H9 (cell line): Measurements from ENCODE around the gene CEP350. TPM values are rescaled to one million over a fixed set of nuclear protein-coding genes. Genes with fewer than 3 reads are reported as not detected.

ENCODE experiments used
- DNase-seq: peaks from one replicate; pipeline ENCODE4 v3.0.0-alpha.2; 2017
- H2AFZ ChIP-seq: one replicate; pipeline ENCODE4 v1.6.1; 2013; ENCODE audit warnings: mild to moderate bottlenecking, low read length, control low read depth, moderate library complexity
- H2AK5ac ChIP-seq: 2 replicates; pipeline ENCODE4 v1.6.1; 2013; ENCODE audit warnings: low read length, control low read depth, mixed read lengths; ENCODE audit not compliant: insufficient read length
- H2BK120ac ChIP-seq: one replicate; pipeline ENCODE4 v1.6.1; 2013; ENCODE audit warnings: low read depth, mild to moderate bottlenecking, low read length, control low read depth, inconsistent platforms; ENCODE audit not compliant: poor library complexity, severe bottlenecking
- H2BK12ac ChIP-seq: 2 replicates; pipeline ENCODE4 v1.6.1; 2013; ENCODE audit warnings: low read length, control low read depth, mixed read lengths, low read depth; ENCODE audit not compliant: insufficient read length
- H2BK15ac ChIP-seq: 2 replicates; pipeline ENCODE4 v1.6.1; 2013; ENCODE audit warnings: low read depth, low read length, control low read depth
- H2BK20ac ChIP-seq: one replicate; pipeline ENCODE4 v1.6.1; 2013; ENCODE audit warnings: low read depth, mild to moderate bottlenecking, low read length, control low read depth, inconsistent platforms; ENCODE audit not compliant: poor library complexity, severe bottlenecking
- H2BK5ac ChIP-seq: 2 replicates; pipeline ENCODE4 v1.6.1; 2013; ENCODE audit warnings: low read length, control low read depth, mixed read lengths; ENCODE audit not compliant: insufficient read length
- H3K14ac ChIP-seq: 2 replicates; pipeline ENCODE4 v1.6.1; 2013; ENCODE audit warnings: low read length, control low read depth; ENCODE audit not compliant: insufficient read depth
- H3K18ac ChIP-seq: 2 replicates; pipeline ENCODE4 v1.6.1; 2013; ENCODE audit warnings: low read depth, mild to moderate bottlenecking, mixed read lengths, low read length, control low read depth; ENCODE audit not compliant: insufficient read length
- H3K23ac ChIP-seq: 2 replicates; pipeline ENCODE4 v1.6.1; 2013; ENCODE audit warnings: low read length, control low read depth, mixed read lengths, low read depth; ENCODE audit not compliant: insufficient read length
- H3K23me2 ChIP-seq: 2 replicates; pipeline ENCODE4 v1.6.1; 2013; ENCODE audit warnings: low read depth, mild to moderate bottlenecking, mixed read lengths, low read length, control low read depth; ENCODE audit not compliant: insufficient read length, poor library complexity, severe bottlenecking
- H3K27ac ChIP-seq: 2 replicates; pipeline ENCODE4 v1.5.1; 2013; ENCODE audit warnings: low read length, control low read depth, mixed read lengths, low read depth; ENCODE audit not compliant: insufficient read length
- H3K27me3 ChIP-seq: 2 replicates; pipeline ENCODE4 v1.6.1; 2013; ENCODE audit warnings: low read length, control low read depth, inconsistent platforms; ENCODE audit not compliant: insufficient read depth
- H3K4ac ChIP-seq: 2 replicates; pipeline ENCODE4 v1.6.1; 2013; ENCODE audit warnings: low read depth, mild to moderate bottlenecking, control low read depth, inconsistent platforms, low read length, moderate library complexity
- H3K4me1 ChIP-seq: 2 replicates; pipeline ENCODE4 v1.6.1; 2013; ENCODE audit warnings: low read length, control low read depth, inconsistent platforms; ENCODE audit not compliant: insufficient read depth
- H3K4me2 ChIP-seq: 2 replicates; pipeline ENCODE4 v1.6.1; 2013; ENCODE audit warnings: low read length, control low read depth, mixed read lengths; ENCODE audit not compliant: insufficient read length, insufficient read depth
- H3K56ac ChIP-seq: 2 replicates; pipeline ENCODE4 v1.6.1; 2013; ENCODE audit warnings: low read depth, mild to moderate bottlenecking, mixed read lengths, low read length, control low read depth; ENCODE audit not compliant: insufficient read length
- H3K79me1 ChIP-seq: 2 replicates; pipeline ENCODE4 v1.6.1; 2013; ENCODE audit warnings: low read depth, mild to moderate bottlenecking, moderate library complexity, low read length, control low read depth, inconsistent platforms; ENCODE audit not compliant: insufficient read depth, poor library complexity, severe bottlenecking
- H3K79me2 ChIP-seq: 2 replicates; pipeline ENCODE4 v1.6.1; 2013; ENCODE audit warnings: low read length, control low read depth, inconsistent platforms; ENCODE audit not compliant: insufficient read depth
- H3K9ac ChIP-seq: 2 replicates; pipeline ENCODE4 v1.6.1; 2013; ENCODE audit warnings: low read length, control low read depth, mixed read lengths; ENCODE audit not compliant: insufficient read length; ENCODE audit errors: extremely low read depth
- H3K9me3 ChIP-seq: one replicate; pipeline ENCODE4 v1.6.1; 2013; ENCODE audit warnings: low read depth, low read length, inconsistent platforms; ENCODE audit not compliant: control insufficient read depth
- H3T11ph ChIP-seq: one replicate; pipeline ENCODE4 v1.6.1; 2013; ENCODE audit warnings: mild to moderate bottlenecking, low read length, control low read depth, inconsistent platforms
- H4K20me1 ChIP-seq: one replicate; pipeline ENCODE4 v1.6.1; 2013; ENCODE audit not compliant: control insufficient read depth, insufficient read length, insufficient read depth
- H4K5ac ChIP-seq: 2 replicates; pipeline ENCODE4 v1.6.1; 2013; ENCODE audit warnings: low read depth, mild to moderate bottlenecking, mixed read lengths, low read length, control low read depth; ENCODE audit not compliant: insufficient read length
- H4K8ac ChIP-seq: replicated peaks from 2 replicates; pipeline ENCODE4 v1.6.1; 2013; ENCODE audit warnings: low read length, control low read depth, mixed read lengths, low read depth; ENCODE audit not compliant: insufficient read length
- H4K91ac ChIP-seq: 2 replicates; pipeline ENCODE4 v1.6.1; 2013; ENCODE audit warnings: low read depth, mild to moderate bottlenecking, moderate library complexity, mixed read lengths, low read length, control low read depth; ENCODE audit not compliant: insufficient read length
- H3K27ac Mint-ChIP-seq, 3 experiments: 2 replicates in 2 of 3; 3 replicates in 1 of 3; pipeline ENCODE4 v1.8.0; 2020 to 2021; ENCODE audit warnings: mixed read lengths in 3 of 3, mild to moderate bottlenecking in 1 of 3, moderate library complexity in 1 of 3
- H3K27me3 Mint-ChIP-seq: 2 replicates; pipeline ENCODE4 v1.8.0; 2021; ENCODE audit warnings: low read depth, mild to moderate bottlenecking, moderate library complexity, mixed read lengths
- H3K36me3 Mint-ChIP-seq, 3 experiments: 2 replicates in 2 of 3; 3 replicates in 1 of 3; pipeline ENCODE4 v1.8.0; 2020 to 2021; ENCODE audit warnings: low read depth in 3 of 3, mixed read lengths in 3 of 3; ENCODE audit not compliant: insufficient read depth in 1 of 3
- H3K4me1 Mint-ChIP-seq, 2 experiments: 2 replicates each; pipeline ENCODE4 v1.8.0; 2020; ENCODE audit warnings: mixed read lengths in 2 of 2
- H3K4me3 Mint-ChIP-seq, 2 experiments: 2 replicates in 1 of 2; 3 replicates in 1 of 2; pipeline ENCODE4 v1.8.0; 2020 to 2021; ENCODE audit warnings: mild to moderate bottlenecking in 2 of 2, mixed read lengths in 2 of 2, moderate library complexity in 1 of 2
- H3K9me3 Mint-ChIP-seq, 2 experiments: 2 replicates in 1 of 2; 3 replicates in 1 of 2; pipeline ENCODE4 v1.8.0; 2020; ENCODE audit warnings: mild to moderate bottlenecking in 2 of 2, mixed read lengths in 2 of 2, moderate library complexity in 1 of 2
- WGBS: extraction: QIAGEN DNeasy Blood & Tissue Kit; methylation state at CpG from one replicate; pipeline ENCODE4 v1.1.7; 2013; ENCODE audit warnings: missing lambda C conversion rate, low lambda C conversion rate, mixed read lengths; ENCODE audit not compliant: insufficient read length; ENCODE audit errors: extremely low coverage; 5-methylcytosine and 5-hydroxymethylcytosine counted together
- long read RNA-seq: library from polyadenylated mRNA; unstranded; transcript quantifications from one replicate; pipeline ENCODE4 v2.0.0, GENCODE V29; 2020
- total RNA-seq: library from RNA; stranded (reverse); gene quantifications from 2 replicates; pipeline ENCODE4 v1.2.1, GENCODE V29; 2021
- TF ChIP-seq, protein P1 (sequence below): fragments of 200-600 bp; sonication (generic); conservative IDR thresholded peaks from 3 replicates; pipeline ENCODE4 v1.8.0; 2021; ENCODE audit warnings: antibody characterized with exemption, mild to moderate bottlenecking

Gene CEP350, protein sequence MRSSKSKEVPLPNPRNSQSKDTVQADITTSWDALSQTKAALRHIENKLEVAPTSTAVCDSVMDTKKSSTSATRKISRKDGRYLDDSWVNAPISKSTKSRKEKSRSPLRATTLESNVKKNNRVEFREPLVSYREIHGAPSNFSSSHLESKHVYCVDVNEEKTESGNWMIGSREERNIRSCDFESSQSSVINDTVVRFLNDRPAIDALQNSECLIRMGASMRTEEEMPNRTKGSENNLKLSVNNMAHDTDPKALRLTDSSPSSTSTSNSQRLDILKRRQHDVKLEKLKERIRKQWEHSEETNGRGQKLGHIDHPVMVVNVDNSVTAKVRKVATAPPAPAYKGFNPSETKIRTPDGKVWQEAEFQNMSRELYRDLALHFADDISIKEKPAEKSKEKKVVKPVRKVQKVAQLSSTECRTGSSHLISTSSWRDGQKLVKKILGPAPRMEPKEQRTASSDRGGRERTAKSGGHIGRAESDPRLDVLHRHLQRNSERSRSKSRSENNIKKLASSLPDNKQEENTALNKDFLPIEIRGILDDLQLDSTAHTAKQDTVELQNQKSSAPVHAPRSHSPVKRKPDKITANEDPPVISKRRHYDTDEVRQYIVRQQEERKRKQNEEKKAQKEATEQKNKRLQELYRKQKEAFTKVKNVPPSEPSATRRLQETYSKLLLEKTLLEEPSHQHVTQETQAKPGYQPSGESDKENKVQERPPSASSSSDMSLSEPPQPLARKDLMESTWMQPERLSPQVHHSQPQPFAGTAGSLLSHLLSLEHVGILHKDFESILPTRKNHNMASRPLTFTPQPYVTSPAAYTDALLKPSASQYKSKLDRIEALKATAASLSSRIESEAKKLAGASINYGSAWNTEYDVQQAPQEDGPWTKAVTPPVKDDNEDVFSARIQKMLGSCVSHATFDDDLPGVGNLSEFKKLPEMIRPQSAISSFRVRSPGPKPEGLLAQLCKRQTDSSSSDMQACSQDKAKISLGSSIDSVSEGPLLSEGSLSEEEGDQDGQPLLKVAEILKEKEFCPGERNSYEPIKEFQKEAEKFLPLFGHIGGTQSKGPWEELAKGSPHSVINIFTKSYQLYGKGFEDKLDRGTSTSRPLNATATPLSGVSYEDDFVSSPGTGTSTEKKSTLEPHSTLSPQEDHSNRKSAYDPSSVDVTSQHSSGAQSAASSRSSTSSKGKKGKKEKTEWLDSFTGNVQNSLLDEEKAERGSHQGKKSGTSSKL (N-terminal part only)
- 30.9 and 39.2 TPM in 2 replicates for total RNA-seq
- long read RNA-seq, partial matches to known transcripts: 5 of 9 reads
- long read RNA-seq, other reads (novel, unspliced or antisense): 4 of 9 reads

GRCh38 chr1:179954493-179955286 is at the start of gene CEP350:
TSS of gene CEP350 (plus strand) at chr1:179954810. CDS start at chr1:179986182, 31,372 bp downstream.
- Mint-ChIP-seq H3K27ac (peak within 1 kb of the TSS; percentile 88 to 96 (median 91)), H3K4me1 (peaks cover 14 to 18% of the 10 kb centered on the region in 2 experiments), H3K27me3 (no peaks in the 10 kb centered on the region), H3K36me3 (no peaks in the 10 kb centered on the region), H3K9me3 (no peaks in the 10 kb centered on the region), H3K4me3 (peak within 1 kb of the TSS; percentile 85 to 87)
- H3K18ac ChIP-seq: peak within 1 kb of the TSS; percentile 73
- H3K27me3 ChIP-seq: no peaks in the 10 kb centered on the region
- no peak within 1 kb of the TSS for H2BK120ac ChIP-seq
- H2AFZ ChIP-seq: peak within 1 kb of the TSS; percentile 9
- peaks cover 12% of the 10 kb centered on the region for H3K79me2 ChIP-seq
- no peaks in the 10 kb centered on the region for H3K4me1 ChIP-seq
- no peak within 1 kb of the TSS for H3K56ac ChIP-seq
- H2AK5ac ChIP-seq: no peak within 1 kb of the TSS
- H4K8ac ChIP-seq: no peak within 1 kb of the TSS
- H3K9ac ChIP-seq: peak within 1 kb of the TSS; percentile 79
- peak within 1 kb of the TSS; percentile 88 for H3K4me2 ChIP-seq
- H2BK5ac ChIP-seq: no peak within 1 kb of the TSS
- H3K23ac ChIP-seq: no peak within 1 kb of the TSS
- no peaks in the 10 kb centered on the region for H4K20me1 ChIP-seq
- H2BK12ac ChIP-seq: no peak within 1 kb of the TSS
- H3K27ac ChIP-seq: peak within 1 kb of the TSS; percentile 13
- no CpG with 5 or more reads among the region's 72 CpGs for WGBS
- H3T11ph ChIP-seq: no peak within 1 kb of the TSS
- H3K79me1 ChIP-seq: no peaks in the 10 kb centered on the region
- no peaks in the 10 kb centered on the region for H3K9me3 ChIP-seq
- H3K14ac ChIP-seq: peak within 1 kb of the TSS; percentile 86
- no peak within 1 kb of the TSS for H4K5ac ChIP-seq
- no peak within 1 kb of the TSS for H3K4ac ChIP-seq
- peaks cover 3% of the 10 kb centered on the region for H3K23me2 ChIP-seq
- no peak within 1 kb of the TSS for H4K91ac ChIP-seq
- H2BK20ac ChIP-seq: no peak within 1 kb of the TSS
- no peak within 1 kb of the TSS for H2BK15ac ChIP-seq
- peak; percentile 99 for DNase-seq
- TF ChIP-seq, protein P1, sequence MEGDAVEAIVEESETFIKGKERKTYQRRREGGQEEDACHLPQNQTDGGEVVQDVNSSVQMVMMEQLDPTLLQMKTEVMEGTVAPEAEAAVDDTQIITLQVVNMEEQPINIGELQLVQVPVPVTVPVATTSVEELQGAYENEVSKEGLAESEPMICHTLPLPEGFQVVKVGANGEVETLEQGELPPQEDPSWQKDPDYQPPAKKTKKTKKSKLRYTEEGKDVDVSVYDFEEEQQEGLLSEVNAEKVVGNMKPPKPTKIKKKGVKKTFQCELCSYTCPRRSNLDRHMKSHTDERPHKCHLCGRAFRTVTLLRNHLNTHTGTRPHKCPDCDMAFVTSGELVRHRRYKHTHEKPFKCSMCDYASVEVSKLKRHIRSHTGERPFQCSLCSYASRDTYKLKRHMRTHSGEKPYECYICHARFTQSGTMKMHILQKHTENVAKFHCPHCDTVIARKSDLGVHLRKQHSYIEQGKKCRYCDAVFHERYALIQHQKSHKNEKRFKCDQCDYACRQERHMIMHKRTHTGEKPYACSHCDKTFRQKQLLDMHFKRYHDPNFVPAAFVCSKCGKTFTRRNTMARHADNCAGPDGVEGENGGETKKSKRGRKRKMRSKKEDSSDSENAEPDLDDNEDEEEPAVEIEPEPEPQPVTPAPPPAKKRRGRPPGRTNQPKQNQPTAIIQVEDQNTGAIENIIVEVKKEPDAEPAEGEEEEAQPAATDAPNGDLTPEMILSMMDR: no peak
